Heart left ventricle (tissue), 13 donors: Measurements from ENCODE around the gene DNAI1.

Source experiments
- POLR2A ChIP-seq, 2 donors: fragments of 450-650 bp; IDR thresholded peaks; one replicate each; pipeline ENCODE4 v1.6.1; 2017; ENCODE audit warnings: antibody characterized with exemption in 2 of 2, mild to moderate bottlenecking in 2 of 2, moderate library complexity in 2 of 2
- TF ChIP-seq, protein P1 (sequence below), 12 donors: fragments of 200-600 bp; sonication (generic) in 4 of 12; IDR thresholded peaks; one replicate each; pipeline versions ENCODE4 v1.5.0 to v1.8.0; 2018 to 2022; ENCODE audit warnings: antibody characterized with exemption in 12 of 12, mild to moderate bottlenecking in 5 of 12
- donor health status: ischemic (EF 13 %, LVEDD 7.1; RV severe dilation, severe dysfunction).
- donor health status: DM: no; HTN: yes; CAD: no.
- donor health status: DM: no; HTN: no; CAD: no.
- donor health status: ischemic (EF 25% LVEDD 6.9; RV normal size, moderate dysfunction).
- donor health status: ischemic (EF 25% LVEDD 5.7; RV mildly dilated, moderate dysfunction).
- donor health status: ischemic (EF 35%, LVEDD 5.7; RV mildly dilated, moderate dysfunction).
- donor health status: nonischemic (EF 11% LVEDD 7.7; RV severe dilation, severe dysfunction).
- donor health status: DM: yes; HTN: yes; CAD: no.
- donor health status: PGD.
- donor health status: ischemic (EF 29% LVEDD 5.4; RV normal size, mild dysfunction).
- donor health status: nonischemic (EF 23%, LVEDD 6.1; RV moderate dilation, normal function).

DNA sequence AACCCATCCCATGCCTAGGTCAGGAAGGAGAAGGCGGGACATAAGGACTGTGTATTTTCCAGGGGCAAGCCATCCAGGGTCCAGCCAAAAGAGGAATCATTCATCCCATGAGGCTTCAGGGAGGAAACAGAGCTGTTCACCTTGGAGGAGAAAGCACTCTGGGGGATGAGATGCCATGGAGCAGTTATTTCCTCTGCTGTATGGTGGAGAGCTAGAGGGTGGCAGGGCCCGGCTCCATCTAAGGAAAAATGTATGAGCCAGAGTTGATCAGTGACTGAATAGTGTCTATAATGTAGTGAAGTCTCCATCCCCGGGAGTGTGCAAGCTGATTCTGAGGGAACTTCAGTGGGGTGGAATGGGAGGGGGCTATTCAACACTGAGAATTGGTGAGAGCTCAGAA is 56.2 kb downstream of the DNAI1 start:
- TF ChIP-seq, protein P1, sequence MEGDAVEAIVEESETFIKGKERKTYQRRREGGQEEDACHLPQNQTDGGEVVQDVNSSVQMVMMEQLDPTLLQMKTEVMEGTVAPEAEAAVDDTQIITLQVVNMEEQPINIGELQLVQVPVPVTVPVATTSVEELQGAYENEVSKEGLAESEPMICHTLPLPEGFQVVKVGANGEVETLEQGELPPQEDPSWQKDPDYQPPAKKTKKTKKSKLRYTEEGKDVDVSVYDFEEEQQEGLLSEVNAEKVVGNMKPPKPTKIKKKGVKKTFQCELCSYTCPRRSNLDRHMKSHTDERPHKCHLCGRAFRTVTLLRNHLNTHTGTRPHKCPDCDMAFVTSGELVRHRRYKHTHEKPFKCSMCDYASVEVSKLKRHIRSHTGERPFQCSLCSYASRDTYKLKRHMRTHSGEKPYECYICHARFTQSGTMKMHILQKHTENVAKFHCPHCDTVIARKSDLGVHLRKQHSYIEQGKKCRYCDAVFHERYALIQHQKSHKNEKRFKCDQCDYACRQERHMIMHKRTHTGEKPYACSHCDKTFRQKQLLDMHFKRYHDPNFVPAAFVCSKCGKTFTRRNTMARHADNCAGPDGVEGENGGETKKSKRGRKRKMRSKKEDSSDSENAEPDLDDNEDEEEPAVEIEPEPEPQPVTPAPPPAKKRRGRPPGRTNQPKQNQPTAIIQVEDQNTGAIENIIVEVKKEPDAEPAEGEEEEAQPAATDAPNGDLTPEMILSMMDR (IDR thresholded peaks at IDR 0.05) = no peak
- TF ChIP-seq POLR2A (IDR thresholded peaks at IDR 0.05) = no peak
